Gastrocnemius medialis (tissue), 4 donors: Measurements from ENCODE around the gene ITGA4. TPM values are rescaled to one million over a fixed set of nuclear protein-coding genes. Genes with fewer than 3 reads are reported as not detected.

Experiments used
- ATAC-seq, 2 donors: fragments of 150-250 bp; one replicate each; pipeline ENCODE4 v1.9.1; 2016
- DNase-seq, 2 donors: peaks; one replicate each; pipeline ENCODE4 v3.0.0-alpha.2; 2019
- H3K27ac ChIP-seq, 4 donors: fragments of 200-600 bp; sonication (generic); 1 replicate in 1 of 4; 2 replicates in 3 of 4; pipeline ENCODE4 v1.5.1; 2016 to 2018; ENCODE audit warnings: mild to moderate bottlenecking in 2 of 4, moderate library complexity in 1 of 4
- H3K27me3 ChIP-seq, 3 donors: fragments of 200-600 bp; sonication (generic) in 2 of 3; 1 replicate in 1 of 3; 2 replicates in 2 of 3; pipeline versions ENCODE4 v1.5.1 to v1.6.0; 2016 to 2019; ENCODE audit warnings: mild to moderate bottlenecking in 1 of 3, moderate library complexity in 1 of 3
- H3K36me3 ChIP-seq, 2 donors: fragments of 200-600 bp; sonication (generic) in 1 of 2; one replicate each; pipeline ENCODE4 v1.5.1; 2017 to 2018
- H3K4me1 ChIP-seq, 2 donors: fragments of 200-600 bp; sonication (generic) in 1 of 2; one replicate each; pipeline ENCODE4 v1.5.1; 2016 to 2017; ENCODE audit warnings: mild to moderate bottlenecking in 2 of 2
- H3K4me3 ChIP-seq, 4 donors: fragments of 200-600 bp; sonication (generic) in 3 of 4; 1 replicate in 1 of 4; 2 replicates in 3 of 4; pipeline ENCODE4 v1.5.1; 2016 to 2019; ENCODE audit warnings: mild to moderate bottlenecking in 2 of 4
- H3K9me3 ChIP-seq, 3 donors: fragments of 200-600 bp; sonication (generic) in 2 of 3; 1 replicate in 1 of 3; 2 replicates in 2 of 3; pipeline ENCODE4 v1.5.1; 2016 to 2019
- POLR2A ChIP-seq, 2 donors: fragments of 450-650 bp; IDR thresholded peaks; one replicate each; pipeline ENCODE4 v1.6.1; 2017; ENCODE audit warnings: antibody characterized with exemption in 2 of 2, mild to moderate bottlenecking in 2 of 2, moderate library complexity in 2 of 2
- in situ Hi-C, 4 donors: fragments of 200-750 bp; cut with MboI; loops; one replicate each; pipeline versions ENCODE4 v1.15.0 to v1.8.0; 2017; ENCODE audit warnings: low sequenced_read_pairs in 4 of 4
- intact Hi-C: fragments of 100-400 bp; cut with DNase I; formaldehyde crosslinking; loops from one replicate; pipeline ENCODE4 v1.15.1; 2023; ENCODE audit warnings: low total_unique reads
- total RNA-seq, 4 donors: library from RNA; depleted of rRNA; stranded (reverse); fragments of >200 nt; gene quantifications; one replicate each; pipeline versions ENCODE4 v1.1.0 to v1.2.3, GENCODE V29; 2016
- TF ChIP-seq, protein P1 (sequence below), 5 experiments: fragments of 450-650 bp in 3 of 5; fragments of 200-600 bp in 2 of 5; sonication (generic) in 2 of 5; IDR thresholded peaks in 4 of 5; conservative IDR thresholded peaks in 1 of 5; 1 replicate in 4 of 5; 2 replicates in 1 of 5; pipeline ENCODE4 v1.5.1; 2016 to 2019; ENCODE audit warnings: antibody characterized with exemption in 5 of 5, mild to moderate bottlenecking in 3 of 5, moderate library complexity in 3 of 5

ITGA4 gene
- total RNA-seq, 4 donors from 2014 or later, result 0.47 to 0.61 (median 0.55) TPM; not detected in 1

DNA sequence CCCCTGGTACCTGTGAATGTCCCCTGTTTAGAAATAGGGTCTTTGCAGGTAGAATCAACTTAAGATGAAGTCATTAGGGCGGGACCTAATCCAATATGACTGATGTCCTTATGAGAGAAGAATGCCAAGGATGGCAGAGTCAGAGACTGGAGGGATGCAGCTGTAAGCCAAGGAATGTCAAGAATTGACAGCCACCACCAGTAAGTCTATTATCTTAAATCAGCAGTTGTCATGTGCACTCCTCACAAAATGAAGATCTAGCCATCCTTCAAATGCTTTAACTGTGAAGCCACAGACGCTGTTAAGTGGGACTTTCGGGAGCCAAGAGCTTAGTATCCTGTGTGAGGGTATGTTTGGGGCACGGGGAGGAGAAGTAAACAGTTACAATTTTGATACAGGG is 83.2 kb downstream of the ITGA4 start:
- H3K4me1 ChIP-seq, result no peaks in the 10 kb centered on the region
- H3K4me3 ChIP-seq, result no peak overlapping the region
- intact Hi-C loops (no loop called here), in situ Hi-C loops (no loop called here)
- H3K27ac ChIP-seq, result no peak overlapping the region
- DNase-seq (no peak), ATAC-seq (no peak)
- no peaks in the 10 kb centered on the region for H3K36me3 ChIP-seq
- no peaks in the 10 kb centered on the region for H3K9me3 ChIP-seq
- TF ChIP-seq POLR2A (IDR thresholded peaks at IDR 0.05), result no peak
- TF ChIP-seq, protein P1, sequence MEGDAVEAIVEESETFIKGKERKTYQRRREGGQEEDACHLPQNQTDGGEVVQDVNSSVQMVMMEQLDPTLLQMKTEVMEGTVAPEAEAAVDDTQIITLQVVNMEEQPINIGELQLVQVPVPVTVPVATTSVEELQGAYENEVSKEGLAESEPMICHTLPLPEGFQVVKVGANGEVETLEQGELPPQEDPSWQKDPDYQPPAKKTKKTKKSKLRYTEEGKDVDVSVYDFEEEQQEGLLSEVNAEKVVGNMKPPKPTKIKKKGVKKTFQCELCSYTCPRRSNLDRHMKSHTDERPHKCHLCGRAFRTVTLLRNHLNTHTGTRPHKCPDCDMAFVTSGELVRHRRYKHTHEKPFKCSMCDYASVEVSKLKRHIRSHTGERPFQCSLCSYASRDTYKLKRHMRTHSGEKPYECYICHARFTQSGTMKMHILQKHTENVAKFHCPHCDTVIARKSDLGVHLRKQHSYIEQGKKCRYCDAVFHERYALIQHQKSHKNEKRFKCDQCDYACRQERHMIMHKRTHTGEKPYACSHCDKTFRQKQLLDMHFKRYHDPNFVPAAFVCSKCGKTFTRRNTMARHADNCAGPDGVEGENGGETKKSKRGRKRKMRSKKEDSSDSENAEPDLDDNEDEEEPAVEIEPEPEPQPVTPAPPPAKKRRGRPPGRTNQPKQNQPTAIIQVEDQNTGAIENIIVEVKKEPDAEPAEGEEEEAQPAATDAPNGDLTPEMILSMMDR (IDR thresholded peaks at IDR 0.05 in 4 of 5, conservative IDR thresholded peaks at IDR 0.05 in 1 of 5), result no peak
- no peaks in the 10 kb centered on the region for H3K27me3 ChIP-seq

DNA sequence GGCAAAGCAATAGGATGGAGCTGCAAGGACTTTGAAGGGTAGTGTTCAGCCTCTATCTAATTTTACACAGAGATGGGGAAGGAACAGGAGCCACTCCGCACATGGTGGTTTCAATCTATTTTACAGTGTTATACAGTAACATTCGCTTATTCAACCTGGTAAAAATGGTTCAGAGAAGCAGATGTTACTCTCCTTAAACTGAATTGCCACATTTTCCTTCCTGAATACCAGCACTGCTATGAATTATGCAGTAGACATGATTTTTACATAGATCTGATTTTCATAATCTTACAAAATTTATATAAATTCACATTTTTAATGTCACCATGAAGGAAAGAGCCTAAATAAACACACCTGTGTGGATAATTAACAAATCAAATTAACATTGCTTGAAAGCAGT is 85.0 kb downstream of the ITGA4 start:
- in situ Hi-C loops (no loop called here), intact Hi-C loops (no loop called here)
- TF ChIP-seq, protein P1 (IDR thresholded peaks at IDR 0.05 in 4 of 5, conservative IDR thresholded peaks at IDR 0.05 in 1 of 5), result no peak
- no peak for TF ChIP-seq POLR2A (IDR thresholded peaks at IDR 0.05)
- H3K27ac ChIP-seq, result no peak overlapping the region
- H3K27me3 ChIP-seq, result no peaks in the 10 kb centered on the region
- H3K36me3 ChIP-seq, result no peaks in the 10 kb centered on the region
- H3K9me3 ChIP-seq, result no peaks in the 10 kb centered on the region
- no peak for DNase-seq
- no peak for ATAC-seq
- no peak overlapping the region for H3K4me3 ChIP-seq
- H3K4me1 ChIP-seq, result no peaks in the 10 kb centered on the region

DNA sequence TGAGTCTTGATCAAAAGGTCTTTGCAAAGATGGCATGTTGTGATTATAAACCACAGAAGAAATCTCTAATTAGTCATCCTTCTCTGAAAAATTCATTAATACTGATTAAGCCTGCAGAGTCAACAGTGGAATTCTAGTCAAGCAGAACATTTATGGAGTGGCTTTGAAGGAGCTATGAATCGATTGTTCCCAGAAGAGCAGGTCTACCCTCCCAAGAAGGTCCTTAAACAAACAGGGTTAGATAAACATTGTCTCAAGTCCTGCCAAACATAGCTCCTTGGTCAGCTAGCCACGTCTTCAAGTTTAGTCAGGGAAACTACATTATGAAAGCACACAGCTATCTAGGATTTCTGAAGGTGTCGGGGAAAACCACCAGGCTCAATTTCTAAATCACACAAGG is 88.9 kb downstream of the ITGA4 start:
- no peak overlapping the region for H3K27ac ChIP-seq
- DNase-seq (no peak), ATAC-seq (no peak)
- TF ChIP-seq POLR2A (IDR thresholded peaks at IDR 0.05), result no peak
- TF ChIP-seq, protein P1 (IDR thresholded peaks at IDR 0.05 in 4 of 5, conservative IDR thresholded peaks at IDR 0.05 in 1 of 5), result no peak
- H3K4me1 ChIP-seq, result no peaks in the 10 kb centered on the region
- H3K36me3 ChIP-seq, result no peaks in the 10 kb centered on the region
- no peaks in the 10 kb centered on the region for H3K27me3 ChIP-seq
- H3K4me3 ChIP-seq, result no peak overlapping the region
- no peaks in the 10 kb centered on the region for H3K9me3 ChIP-seq
- in situ Hi-C loops (no loop called here), intact Hi-C loops (no loop called here)

DNA sequence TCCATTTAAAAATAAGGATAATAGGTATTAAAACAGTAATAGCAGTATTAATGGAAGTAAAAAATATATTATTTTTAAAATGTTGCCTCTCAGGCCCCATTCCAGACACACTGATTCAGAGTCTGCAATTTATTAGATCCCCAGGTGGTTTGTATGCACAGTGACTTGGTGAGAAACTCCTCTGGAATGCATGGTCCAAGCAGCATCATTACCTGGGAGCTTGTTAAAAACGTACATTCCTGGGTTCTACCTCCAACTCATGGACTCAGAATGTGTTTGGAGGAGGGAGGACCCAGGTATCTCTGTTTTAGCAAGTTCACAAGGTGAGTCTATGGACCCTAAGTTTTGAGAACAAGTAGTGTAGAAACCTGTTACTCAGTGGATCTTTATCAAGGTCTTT is 95.6 kb downstream of the ITGA4 start:
- Histone ChIP-seq H3K27me3 (no peaks in the 10 kb centered on the region), H3K4me1 (no peaks in the 10 kb centered on the region), H3K36me3 (no peaks in the 10 kb centered on the region), H3K27ac (no peak overlapping the region), H3K4me3 (no peak overlapping the region), H3K9me3 (no peaks in the 10 kb centered on the region)
- intact Hi-C loops, result no loop called here
- in situ Hi-C loops, result no loop called here
- no peak for TF ChIP-seq POLR2A (IDR thresholded peaks at IDR 0.05)
- TF ChIP-seq, protein P1 (IDR thresholded peaks at IDR 0.05 in 4 of 5, conservative IDR thresholded peaks at IDR 0.05 in 1 of 5), result no peak
- ATAC-seq, result no peak
- DNase-seq, result no peak

DNA sequence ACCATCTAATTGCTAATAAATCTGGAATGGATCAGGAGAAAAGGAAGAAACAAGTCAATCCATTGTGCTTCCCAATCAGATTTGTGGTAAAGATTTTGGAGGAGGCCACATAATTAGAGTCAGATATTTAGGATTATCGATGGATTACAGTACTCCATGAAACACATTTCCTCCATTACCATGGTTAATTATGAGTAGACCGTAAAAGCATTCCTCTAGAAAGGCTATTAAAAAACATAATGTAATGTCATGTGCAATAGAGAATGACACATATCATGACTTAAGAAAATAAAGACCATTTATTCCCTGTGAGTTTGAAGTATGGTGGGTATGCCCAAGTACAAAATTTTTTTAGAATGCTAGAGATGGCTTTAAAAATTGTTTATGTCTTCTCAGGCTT is 96.1 kb downstream of the ITGA4 start:
- in situ Hi-C loops (no loop called here), intact Hi-C loops (no loop called here)
- H3K36me3 ChIP-seq, result no peaks in the 10 kb centered on the region
- H3K27me3 ChIP-seq, result no peaks in the 10 kb centered on the region
- no peak for TF ChIP-seq POLR2A (IDR thresholded peaks at IDR 0.05)
- TF ChIP-seq, protein P1 (IDR thresholded peaks at IDR 0.05 in 4 of 5, conservative IDR thresholded peaks at IDR 0.05 in 1 of 5), result no peak
- ATAC-seq (no peak), DNase-seq (no peak)
- H3K4me3 ChIP-seq, result no peak overlapping the region
- H3K27ac ChIP-seq, result no peak overlapping the region
- H3K4me1 ChIP-seq, result no peaks in the 10 kb centered on the region
- H3K9me3 ChIP-seq, result no peaks in the 10 kb centered on the region
